Chondrocyte (in vitro differentiated cells): ENCODE measurements around the gene SLC9B2. TPM values are rescaled to one million over a fixed set of nuclear protein-coding genes. Genes with fewer than 3 reads are reported as not detected.

Experiments
- DNase-seq: peaks from one replicate; pipeline ENCODE4 v3.0.0; 2021; ENCODE audit warnings: mixed read lengths, low spot score
- H3K27ac Mint-ChIP-seq: one replicate; pipeline ENCODE4 v1.8.0; 2021; ENCODE audit warnings: mild to moderate bottlenecking, moderate library complexity, mixed read lengths; ENCODE audit not compliant: unreplicated experiment
- H3K27me3 Mint-ChIP-seq: 2 replicates; pipeline ENCODE4 v1.8.0; 2021; ENCODE audit warnings: low read depth, mixed read lengths
- H3K36me3 Mint-ChIP-seq: 2 replicates; pipeline ENCODE4 v1.8.0; 2021; ENCODE audit warnings: low read depth, mixed read lengths
- H3K4me1 Mint-ChIP-seq: 2 replicates; pipeline ENCODE4 v1.8.0; 2021; ENCODE audit warnings: low read depth, mild to moderate bottlenecking, mixed read lengths
- H3K4me3 Mint-ChIP-seq: one replicate; pipeline ENCODE4 v1.8.0; 2021; ENCODE audit warnings: mild to moderate bottlenecking, moderate library complexity, mixed read lengths; ENCODE audit not compliant: unreplicated experiment
- H3K9me3 Mint-ChIP-seq: 2 replicates; pipeline ENCODE4 v1.8.0; 2021; ENCODE audit warnings: low read depth, mixed read lengths
- CTCF ChIP-seq: fragments of 200-600 bp; sonication (generic); IDR thresholded peaks from 2 replicates; pipeline ENCODE4 v1.5.0; 2021; ENCODE audit warnings: antibody characterized with exemption, mild to moderate bottlenecking, moderate library complexity
- total RNA-seq: library from RNA; stranded (reverse); gene quantifications from 3 replicates; pipeline ENCODE4 v1.2.1, GENCODE V29; 2021

SLC9B2 gene
- total RNA-seq, 1 donor from 2014 or later: 21.7 TPM

GRCh38 chr4:103050736-103051436, 25.7 kb downstream of the SLC9B2 start:
- Mint-ChIP-seq H3K27ac (no peak overlapping the region), H3K27me3 (no peaks in the 10 kb centered on the region), H3K36me3 (peaks cover 4% of the 10 kb centered on the region), H3K9me3 (no peaks in the 10 kb centered on the region), H3K4me3 (no peak overlapping the region), H3K4me1 (no peaks in the 10 kb centered on the region)
- no peak for TF ChIP-seq CTCF
- DNase-seq: no peak

- peak; percentile 81 for TF ChIP-seq CTCF
- Mint-ChIP-seq H3K36me3 (peaks cover 12% of the 10 kb centered on the region), H3K27ac (no peak overlapping the region), H3K9me3 (no peaks in the 10 kb centered on the region), H3K4me1 (no peaks in the 10 kb centered on the region), H3K4me3 (no peak overlapping the region), H3K27me3 (no peaks in the 10 kb centered on the region)
- no peak for DNase-seq
Measured at GRCh38 chr4:103046416-103047290, 29.9 kb downstream of the SLC9B2 start.

GRCh38 chr4:103044183-103044582, 32.4 kb downstream of the SLC9B2 start:
- H3K27ac Mint-ChIP-seq: peak overlapping the region; percentile 49
- H3K9me3 Mint-ChIP-seq: no peaks in the 10 kb centered on the region
- peaks cover 12% of the 10 kb centered on the region for H3K36me3 Mint-ChIP-seq
- no peak for TF ChIP-seq CTCF
- H3K4me1 Mint-ChIP-seq: no peaks in the 10 kb centered on the region
- H3K27me3 Mint-ChIP-seq: no peaks in the 10 kb centered on the region
- H3K4me3 Mint-ChIP-seq: no peak overlapping the region
- no peak for DNase-seq

- Mint-ChIP-seq H3K27ac (no peak overlapping the region), H3K9me3 (peaks cover 22% of the 10 kb centered on the region), H3K4me3 (no peak overlapping the region), H3K4me1 (no peaks in the 10 kb centered on the region), H3K27me3 (no peaks in the 10 kb centered on the region), H3K36me3 (peaks cover 15% of the 10 kb centered on the region)
- TF ChIP-seq CTCF: no peak
- no peak for DNase-seq
Measured at GRCh38 chr4:103036169-103036568, 40.4 kb downstream of the SLC9B2 start.

GRCh38 chr4:103032574-103032973, 44.0 kb downstream of the SLC9B2 start:
- Mint-ChIP-seq H3K27me3 (no peaks in the 10 kb centered on the region), H3K36me3 (peaks cover 24% of the 10 kb centered on the region), H3K4me3 (no peak overlapping the region), H3K4me1 (no peaks in the 10 kb centered on the region), H3K27ac (no peak overlapping the region), H3K9me3 (peaks cover 22% of the 10 kb centered on the region)
- peak; percentile 58 for TF ChIP-seq CTCF
- no peak for DNase-seq
